DND-41 (cell line): ENCODE data around the gene PMEPA1.

Experiments used
- CTCF ChIP-seq: IDR thresholded peaks from 2 replicates; pipeline ENCODE4 v1.5.1; 2012; ENCODE audit warnings: borderline replicate concordance, low read length, moderate library complexity, mild to moderate bottlenecking; ENCODE audit not compliant: poor library complexity, severe bottlenecking; ENCODE audit errors: extremely low read depth
- EZH2 ChIP-seq: IDR thresholded peaks from 3 replicates; pipeline ENCODE4 v1.6.1; 2012; ENCODE audit warnings: borderline replicate concordance, low read depth, mild to moderate bottlenecking, moderate library complexity, low read length, inconsistent platforms; ENCODE audit not compliant: severe bottlenecking

- TF ChIP-seq CTCF (no peak), EZH2 (no peak)
These were observed 89.4 kb downstream of the PMEPA1 start, which contains the start of gene ZBP1 for GRCh38 chr20:57620274-57620990.
